Heart right ventricle (tissue), 16 donors: ENCODE results near the gene RASIP1. TPM values are rescaled to one million over a fixed set of nuclear protein-coding genes. Genes with fewer than 3 reads are reported as not detected.
A peak's percentile ranks its signal among the peaks of the same experiment; 100 is the strongest.

Experiments
- ATAC-seq, 8 donors: fragments of 200-7000 bp; cut with Tn5 transposase; one replicate each; pipeline ENCODE4 v1.9.1; 2020; ENCODE audit warnings: mild to moderate bottlenecking in 8 of 8, moderate library complexity in 8 of 8, moderate number of reproducible peaks in 1 of 8
- DNase-seq, 2 donors: peaks; one replicate each; pipeline ENCODE4 v3.0.0-alpha.2; 2020
- H3K27ac ChIP-seq, 10 donors: fragments of 200-600 bp; sonication (generic) in 2 of 10; one replicate each; pipeline versions ENCODE4 v1.5.0 to v1.8.0; 2020 to 2022; ENCODE audit warnings: mild to moderate bottlenecking in 3 of 10
- H3K27me3 ChIP-seq, 7 donors: fragments of 200-600 bp; one replicate each; pipeline ENCODE4 v1.8.0; 2021 to 2022; ENCODE audit warnings: mild to moderate bottlenecking in 2 of 7
- H3K36me3 ChIP-seq, 9 donors: fragments of 200-600 bp; sonication (generic) in 1 of 9; one replicate each; pipeline versions ENCODE4 v1.5.0 to v1.8.0; 2020 to 2022; ENCODE audit warnings: mild to moderate bottlenecking in 2 of 9
- H3K4me1 ChIP-seq, 9 donors: fragments of 200-600 bp; sonication (generic) in 1 of 9; one replicate each; pipeline versions ENCODE4 v1.5.0 to v1.8.0; 2020 to 2022; ENCODE audit warnings: mild to moderate bottlenecking in 4 of 9
- H3K4me3 ChIP-seq, 10 donors: fragments of 200-600 bp; sonication (generic) in 2 of 10; one replicate each; pipeline versions ENCODE4 v1.5.0 to v1.8.0; 2020 to 2022; ENCODE audit warnings: mild to moderate bottlenecking in 7 of 10, moderate library complexity in 2 of 10
- H3K9me3 ChIP-seq, 11 donors: fragments of 200-600 bp in 10 of 11; sonication (generic) in 2 of 11; one replicate each; pipeline versions ENCODE4 v1.5.0 to v1.8.0; 2013 to 2022; ENCODE audit warnings: mild to moderate bottlenecking in 2 of 11, control low read depth in 1 of 11, moderate library complexity in 1 of 11
- WGBS, 2 donors: extraction: QIAGEN DNeasy Blood & Tissue Kit; methylation state at CpG; one replicate each; pipeline ENCODE4 v1.1.7; 2013; ENCODE audit warnings: inconsistent platforms in 1 of 2; 5-methylcytosine and 5-hydroxymethylcytosine counted together
- intact Hi-C, 10 donors: fragments of 100-400 bp; cut with DNase I; formaldehyde crosslinking; loops; one replicate each; pipeline versions ENCODE4 v1.11.1 to v1.14.2; 2022
- polyA plus RNA-seq, 2 donors: library from polyadenylated mRNA; stranded (reverse); fragments of 200-250 nt; gene quantifications; one replicate each; pipeline ENCODE4 v1.2.3, GENCODE V29; 2013
- total RNA-seq, 10 donors: library from RNA; stranded (reverse); fragmentation: NEBNext Ultra II Directional in 3 of 10; extraction: Animal tissue kit (Norgen Biotek cat#: 25700) in 3 of 10; gene quantifications; one replicate each; pipeline versions ENCODE4 v1.2.1 to v1.2.4, GENCODE V29; 2021 to 2023
- TF ChIP-seq, protein P1 (sequence below), 9 donors: fragments of 200-600 bp; sonication (generic) in 2 of 9; IDR thresholded peaks; one replicate each; pipeline versions ENCODE4 v1.5.0 to v1.8.0; 2021 to 2022; ENCODE audit warnings: antibody characterized with exemption in 9 of 9, mild to moderate bottlenecking in 5 of 9, moderate library complexity in 1 of 9
- donor health status: Arrhythmogenic right ventricular cardiomyopathy.
- donor health status: ischemic (EF 13 %, LVEDD 7.1; RV severe dilation, severe dysfunction).
- donor health status: healthy with polysubstance abuse.
- donor health status: DM: no; HTN: yes; CAD: no.
- donor health status: DM: no; HTN: no; CAD: no.
- donor health status: ischemic (EF 25% LVEDD 6.9; RV normal size, moderate dysfunction).
- donor health status: ischemic (EF 25% LVEDD 5.7; RV mildly dilated, moderate dysfunction).
- donor health status: healthy.
- donor health status: DM: yes; HTN: yes; CAD: no.
- donor health status: Ischemic cardiomyopathy.
- donor health status: ischemic (EF 35%, LVEDD 5.7; RV mildly dilated, moderate dysfunction).
- donor health status: nonischemic (EF 11% LVEDD 7.7; RV severe dilation, severe dysfunction).
- donor health status: DM: yes; HTN: yes; CAD: no.
- donor health status: PGD.
- donor health status: ischemic (EF 29% LVEDD 5.4; RV normal size, mild dysfunction).
- donor health status: nonischemic (EF 23%, LVEDD 6.1; RV moderate dilation, normal function).

The RASIP1 gene
- total and polyA plus RNA-seq, 12 donors: 13.6 to 27.3 (median 16.2) TPM

- intact Hi-C loops: no loop called here
- H3K27me3 ChIP-seq: no peaks in the 10 kb centered on the region
- H3K4me3 ChIP-seq: peak overlapping the region in 8 of 10 donors; percentile 26 to 86 (median 64)
- TF ChIP-seq, protein P1, sequence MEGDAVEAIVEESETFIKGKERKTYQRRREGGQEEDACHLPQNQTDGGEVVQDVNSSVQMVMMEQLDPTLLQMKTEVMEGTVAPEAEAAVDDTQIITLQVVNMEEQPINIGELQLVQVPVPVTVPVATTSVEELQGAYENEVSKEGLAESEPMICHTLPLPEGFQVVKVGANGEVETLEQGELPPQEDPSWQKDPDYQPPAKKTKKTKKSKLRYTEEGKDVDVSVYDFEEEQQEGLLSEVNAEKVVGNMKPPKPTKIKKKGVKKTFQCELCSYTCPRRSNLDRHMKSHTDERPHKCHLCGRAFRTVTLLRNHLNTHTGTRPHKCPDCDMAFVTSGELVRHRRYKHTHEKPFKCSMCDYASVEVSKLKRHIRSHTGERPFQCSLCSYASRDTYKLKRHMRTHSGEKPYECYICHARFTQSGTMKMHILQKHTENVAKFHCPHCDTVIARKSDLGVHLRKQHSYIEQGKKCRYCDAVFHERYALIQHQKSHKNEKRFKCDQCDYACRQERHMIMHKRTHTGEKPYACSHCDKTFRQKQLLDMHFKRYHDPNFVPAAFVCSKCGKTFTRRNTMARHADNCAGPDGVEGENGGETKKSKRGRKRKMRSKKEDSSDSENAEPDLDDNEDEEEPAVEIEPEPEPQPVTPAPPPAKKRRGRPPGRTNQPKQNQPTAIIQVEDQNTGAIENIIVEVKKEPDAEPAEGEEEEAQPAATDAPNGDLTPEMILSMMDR (IDR thresholded peaks at IDR 0.05): no peak
- ATAC-seq: peak in 6 of 8 donors; percentile 1 to 15 (median 4)
- H3K27ac ChIP-seq: peak overlapping the region; percentile 4 to 94 (median 87)
- no peaks in the 10 kb centered on the region for H3K9me3 ChIP-seq
- DNase-seq: peak; percentile 69 to 73
- peaks cover 0 to 18% (median 0%) of the 10 kb centered on the region in 9 donors for H3K36me3 ChIP-seq
- WGBS, 2 donors: 6% methylated on average over 19 to 24 of the region's 24 CpGs
- peaks cover 23 to 83% (median 64%) of the 10 kb centered on the region in 9 donors for H3K4me1 ChIP-seq
Observed at GRCh38 chr19:48716562-48717291, 23.7 kb downstream of the RASIP1 start.

DNA sequence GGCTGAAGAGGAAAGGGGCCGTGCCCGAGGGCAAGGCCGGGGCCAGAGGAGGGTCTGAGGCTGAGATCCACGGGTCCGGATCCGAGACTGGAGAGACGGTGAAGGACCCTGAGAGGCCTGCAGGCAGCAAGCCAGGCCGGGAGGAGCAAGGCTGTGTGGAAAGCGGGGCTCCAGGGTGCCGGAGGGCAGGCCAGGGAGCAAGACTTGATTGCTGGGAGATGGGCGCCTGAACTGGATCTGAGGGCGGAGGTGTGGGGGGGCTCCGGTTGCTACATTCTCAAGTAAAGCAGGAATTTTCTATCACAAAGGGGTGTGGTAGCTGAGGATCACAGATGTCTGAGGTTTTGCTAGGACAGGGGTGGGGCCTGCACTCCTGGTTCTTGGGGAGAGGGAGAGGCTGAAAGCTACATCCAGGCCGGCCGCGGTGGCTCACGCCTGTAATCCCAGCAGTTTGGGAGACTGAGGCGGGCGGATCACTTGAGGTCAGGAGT lies 24.7 kb downstream of the RASIP1 start:
- H3K4me3 ChIP-seq: peak overlapping the region in 8 of 10 donors; percentile 30 to 86 (median 70)
- intact Hi-C loops: loop anchor here in 1 of 10 donors (2.0 kb wide), 1 partner anchor 41 kb away; no protein-coding TSS in a partner anchor
- DNase-seq: no peak

GRCh38 chr19:48714759-48715675 lies 25.4 kb downstream of the RASIP1 start:
- H3K4me3 ChIP-seq: peak overlapping the region; percentile 29 to 86 (median 64)
- peak in 1 of 2 donors; percentile 32 for DNase-seq
- peak overlapping the region; percentile 19 to 94 (median 87) for H3K27ac ChIP-seq
- peaks cover 0 to under 1% (median 0%) of the 10 kb centered on the region in 9 donors for H3K36me3 ChIP-seq
- no peaks in the 10 kb centered on the region for H3K27me3 ChIP-seq
- WGBS, 2 donors: 56 to 63% methylated on average over 26 of the region's 26 CpGs
- intact Hi-C loops: loop anchor here in 6 of 10 donors (2.0 to 5.0 kb wide), 2 partner anchors 38 to 40 kb away; no protein-coding TSS in a partner anchor
- TF ChIP-seq, protein P1 (IDR thresholded peaks at IDR 0.05): no peak
- H3K9me3 ChIP-seq: peaks cover 0 to 10% (median 0%) of the 10 kb centered on the region in 11 donors
- peaks cover 23 to 68% (median 53%) of the 10 kb centered on the region in 9 donors for H3K4me1 ChIP-seq
- ATAC-seq: no peak

More for the DNA sequence above, 24.7 kb downstream of the RASIP1 start:
- ATAC-seq: no peak
- H3K27me3 ChIP-seq: no peaks in the 10 kb centered on the region
- 61 to 65% methylated on average over 19 of the region's 19 CpGs for WGBS, 2 donors
- peaks cover 23 to 75% (median 57%) of the 10 kb centered on the region in 9 donors for H3K4me1 ChIP-seq
- H3K27ac ChIP-seq: peak overlapping the region; percentile 4 to 94 (median 87)
- peaks cover 0 to 9% (median 0%) of the 10 kb centered on the region in 11 donors for H3K9me3 ChIP-seq
- TF ChIP-seq, protein P1 (IDR thresholded peaks at IDR 0.05): no peak
- H3K36me3 ChIP-seq: peaks cover 0 to 8% (median 0%) of the 10 kb centered on the region in 9 donors
